ENCODE measurements around the gene PRKG1. TPM values are rescaled to one million over a fixed set of nuclear protein-coding genes. Genes with fewer than 3 reads are reported as not detected.

The PRKG1 gene
- total and polyA plus RNA-seq, 2 of the 8 experiments (the other 6 are each of a cell fraction or from before 2014, with no cell fraction given) = 4.2 to 15.2 TPM

- no peak for TF ChIP-seq CTCF (IDR thresholded peaks at IDR 0.05; ENCODE audit: control extremely low read depth in 1 of 3, insufficient read depth in 1 of 3, low read depth in 1 of 3, low read length in 3 of 3)
Observed at GRCh38 chr10:52334595-52334994, 1260.3 kb downstream of the PRKG1 start (continued).

Data from H1 (cell line).